H9 (cell line): ENCODE data around the gene TRMT1. TPM values are rescaled to one million over a fixed set of nuclear protein-coding genes. Genes with fewer than 3 reads are reported as not detected.
A peak's percentile ranks its signal among the peaks of the same experiment; 100 is the strongest.

ENCODE experiments used
- DNase-seq: peaks from one replicate; pipeline ENCODE4 v3.0.0-alpha.2; 2017
- H2AFZ ChIP-seq: one replicate; pipeline ENCODE4 v1.6.1; 2013; ENCODE audit warnings: mild to moderate bottlenecking, low read length, control low read depth, moderate library complexity
- H2AK5ac ChIP-seq: 2 replicates; pipeline ENCODE4 v1.6.1; 2013; ENCODE audit warnings: low read length, control low read depth, mixed read lengths; ENCODE audit not compliant: insufficient read length
- H2BK120ac ChIP-seq: one replicate; pipeline ENCODE4 v1.6.1; 2013; ENCODE audit warnings: low read depth, mild to moderate bottlenecking, low read length, control low read depth, inconsistent platforms; ENCODE audit not compliant: poor library complexity, severe bottlenecking
- H2BK12ac ChIP-seq: 2 replicates; pipeline ENCODE4 v1.6.1; 2013; ENCODE audit warnings: low read length, control low read depth, mixed read lengths, low read depth; ENCODE audit not compliant: insufficient read length
- H2BK15ac ChIP-seq: 2 replicates; pipeline ENCODE4 v1.6.1; 2013; ENCODE audit warnings: low read depth, low read length, control low read depth
- H2BK20ac ChIP-seq: one replicate; pipeline ENCODE4 v1.6.1; 2013; ENCODE audit warnings: low read depth, mild to moderate bottlenecking, low read length, control low read depth, inconsistent platforms; ENCODE audit not compliant: poor library complexity, severe bottlenecking
- H2BK5ac ChIP-seq: 2 replicates; pipeline ENCODE4 v1.6.1; 2013; ENCODE audit warnings: low read length, control low read depth, mixed read lengths; ENCODE audit not compliant: insufficient read length
- H3K14ac ChIP-seq: 2 replicates; pipeline ENCODE4 v1.6.1; 2013; ENCODE audit warnings: low read length, control low read depth; ENCODE audit not compliant: insufficient read depth
- H3K18ac ChIP-seq: 2 replicates; pipeline ENCODE4 v1.6.1; 2013; ENCODE audit warnings: low read depth, mild to moderate bottlenecking, mixed read lengths, low read length, control low read depth; ENCODE audit not compliant: insufficient read length
- H3K23ac ChIP-seq: 2 replicates; pipeline ENCODE4 v1.6.1; 2013; ENCODE audit warnings: low read length, control low read depth, mixed read lengths, low read depth; ENCODE audit not compliant: insufficient read length
- H3K23me2 ChIP-seq: 2 replicates; pipeline ENCODE4 v1.6.1; 2013; ENCODE audit warnings: low read depth, mild to moderate bottlenecking, mixed read lengths, low read length, control low read depth; ENCODE audit not compliant: insufficient read length, poor library complexity, severe bottlenecking
- H3K27ac ChIP-seq: 2 replicates; pipeline ENCODE4 v1.5.1; 2013; ENCODE audit warnings: low read length, control low read depth, mixed read lengths, low read depth; ENCODE audit not compliant: insufficient read length
- H3K27me3 ChIP-seq: 2 replicates; pipeline ENCODE4 v1.6.1; 2013; ENCODE audit warnings: low read length, control low read depth, inconsistent platforms; ENCODE audit not compliant: insufficient read depth
- H3K4ac ChIP-seq: 2 replicates; pipeline ENCODE4 v1.6.1; 2013; ENCODE audit warnings: low read depth, mild to moderate bottlenecking, control low read depth, inconsistent platforms, low read length, moderate library complexity
- H3K4me1 ChIP-seq: 2 replicates; pipeline ENCODE4 v1.6.1; 2013; ENCODE audit warnings: low read length, control low read depth, inconsistent platforms; ENCODE audit not compliant: insufficient read depth
- H3K4me2 ChIP-seq: 2 replicates; pipeline ENCODE4 v1.6.1; 2013; ENCODE audit warnings: low read length, control low read depth, mixed read lengths; ENCODE audit not compliant: insufficient read length, insufficient read depth
- H3K56ac ChIP-seq: 2 replicates; pipeline ENCODE4 v1.6.1; 2013; ENCODE audit warnings: low read depth, mild to moderate bottlenecking, mixed read lengths, low read length, control low read depth; ENCODE audit not compliant: insufficient read length
- H3K79me1 ChIP-seq: 2 replicates; pipeline ENCODE4 v1.6.1; 2013; ENCODE audit warnings: low read depth, mild to moderate bottlenecking, moderate library complexity, low read length, control low read depth, inconsistent platforms; ENCODE audit not compliant: insufficient read depth, poor library complexity, severe bottlenecking
- H3K79me2 ChIP-seq: 2 replicates; pipeline ENCODE4 v1.6.1; 2013; ENCODE audit warnings: low read length, control low read depth, inconsistent platforms; ENCODE audit not compliant: insufficient read depth
- H3K9ac ChIP-seq: 2 replicates; pipeline ENCODE4 v1.6.1; 2013; ENCODE audit warnings: low read length, control low read depth, mixed read lengths; ENCODE audit not compliant: insufficient read length; ENCODE audit errors: extremely low read depth
- H3K9me3 ChIP-seq: one replicate; pipeline ENCODE4 v1.6.1; 2013; ENCODE audit warnings: low read depth, low read length, inconsistent platforms; ENCODE audit not compliant: control insufficient read depth
- H3T11ph ChIP-seq: one replicate; pipeline ENCODE4 v1.6.1; 2013; ENCODE audit warnings: mild to moderate bottlenecking, low read length, control low read depth, inconsistent platforms
- H4K20me1 ChIP-seq: one replicate; pipeline ENCODE4 v1.6.1; 2013; ENCODE audit not compliant: control insufficient read depth, insufficient read length, insufficient read depth
- H4K5ac ChIP-seq: 2 replicates; pipeline ENCODE4 v1.6.1; 2013; ENCODE audit warnings: low read depth, mild to moderate bottlenecking, mixed read lengths, low read length, control low read depth; ENCODE audit not compliant: insufficient read length
- H4K8ac ChIP-seq: replicated peaks from 2 replicates; pipeline ENCODE4 v1.6.1; 2013; ENCODE audit warnings: low read length, control low read depth, mixed read lengths, low read depth; ENCODE audit not compliant: insufficient read length
- H4K91ac ChIP-seq: 2 replicates; pipeline ENCODE4 v1.6.1; 2013; ENCODE audit warnings: low read depth, mild to moderate bottlenecking, moderate library complexity, mixed read lengths, low read length, control low read depth; ENCODE audit not compliant: insufficient read length
- H3K27ac Mint-ChIP-seq, 3 experiments: 2 replicates in 2 of 3; 3 replicates in 1 of 3; pipeline ENCODE4 v1.8.0; 2020 to 2021; ENCODE audit warnings: mixed read lengths in 3 of 3, mild to moderate bottlenecking in 1 of 3, moderate library complexity in 1 of 3
- H3K27me3 Mint-ChIP-seq: 2 replicates; pipeline ENCODE4 v1.8.0; 2021; ENCODE audit warnings: low read depth, mild to moderate bottlenecking, moderate library complexity, mixed read lengths
- H3K36me3 Mint-ChIP-seq, 3 experiments: 2 replicates in 2 of 3; 3 replicates in 1 of 3; pipeline ENCODE4 v1.8.0; 2020 to 2021; ENCODE audit warnings: low read depth in 3 of 3, mixed read lengths in 3 of 3; ENCODE audit not compliant: insufficient read depth in 1 of 3
- H3K4me1 Mint-ChIP-seq, 2 experiments: 2 replicates each; pipeline ENCODE4 v1.8.0; 2020; ENCODE audit warnings: mixed read lengths in 2 of 2
- H3K4me3 Mint-ChIP-seq, 2 experiments: 2 replicates in 1 of 2; 3 replicates in 1 of 2; pipeline ENCODE4 v1.8.0; 2020 to 2021; ENCODE audit warnings: mild to moderate bottlenecking in 2 of 2, mixed read lengths in 2 of 2, moderate library complexity in 1 of 2
- H3K9me3 Mint-ChIP-seq, 2 experiments: 2 replicates in 1 of 2; 3 replicates in 1 of 2; pipeline ENCODE4 v1.8.0; 2020; ENCODE audit warnings: mild to moderate bottlenecking in 2 of 2, mixed read lengths in 2 of 2, moderate library complexity in 1 of 2
- WGBS: extraction: QIAGEN DNeasy Blood & Tissue Kit; methylation state at CpG from one replicate; pipeline ENCODE4 v1.1.7; 2013; ENCODE audit warnings: missing lambda C conversion rate, low lambda C conversion rate, mixed read lengths; ENCODE audit not compliant: insufficient read length; ENCODE audit errors: extremely low coverage; 5-methylcytosine and 5-hydroxymethylcytosine counted together
- total RNA-seq: library from RNA; stranded (reverse); gene quantifications from 2 replicates; pipeline ENCODE4 v1.2.1, GENCODE V29; 2021
- TF ChIP-seq, protein P1 (sequence below): fragments of 200-600 bp; sonication (generic); conservative IDR thresholded peaks from 3 replicates; pipeline ENCODE4 v1.8.0; 2021; ENCODE audit warnings: antibody characterized with exemption, mild to moderate bottlenecking

TRMT1 gene
- total RNA-seq, 1 experiment from 2014 or later, result 95.7 TPM

GRCh38 chr19:13117176-13117771 is 734 bp upstream of the TRMT1 start:
- Histone ChIP-seq H2BK20ac (no peak overlapping the region), H3K4ac (no peak overlapping the region), H3T11ph (no peak overlapping the region), H3K23me2 (peaks cover 11% of the 10 kb centered on the region), H2BK15ac (no peak overlapping the region), H3K14ac (no peak overlapping the region), H2BK120ac (no peak overlapping the region), H3K9me3 (no peaks in the 10 kb centered on the region), H3K4me1 (peaks cover 11% of the 10 kb centered on the region; the same call in 1 of the 2 replicates), H2AFZ (no peak overlapping the region), H4K5ac (no peak overlapping the region), H2BK12ac (no peak overlapping the region), H2AK5ac (no peak overlapping the region), H3K9ac (peak overlapping the region; percentile 37), H3K56ac (no peak overlapping the region), H3K23ac (no peak overlapping the region), H3K79me1 (no peaks in the 10 kb centered on the region), H3K27ac (no peak overlapping the region), H4K20me1 (no peaks in the 10 kb centered on the region), H4K8ac (no peak overlapping the region), H3K4me2 (peak overlapping the region; percentile 66), H3K18ac (no peak overlapping the region), H2BK5ac (no peak overlapping the region), H3K27me3 (no peaks in the 10 kb centered on the region), H3K79me2 (peaks cover 44% of the 10 kb centered on the region), H4K91ac (no peak overlapping the region)
- peaks cover 9 to 54% (median 48%) of the 10 kb centered on the region in 3 experiments; a peak in 6 of 7 replicates for H3K36me3 Mint-ChIP-seq
- TF ChIP-seq, protein P1, sequence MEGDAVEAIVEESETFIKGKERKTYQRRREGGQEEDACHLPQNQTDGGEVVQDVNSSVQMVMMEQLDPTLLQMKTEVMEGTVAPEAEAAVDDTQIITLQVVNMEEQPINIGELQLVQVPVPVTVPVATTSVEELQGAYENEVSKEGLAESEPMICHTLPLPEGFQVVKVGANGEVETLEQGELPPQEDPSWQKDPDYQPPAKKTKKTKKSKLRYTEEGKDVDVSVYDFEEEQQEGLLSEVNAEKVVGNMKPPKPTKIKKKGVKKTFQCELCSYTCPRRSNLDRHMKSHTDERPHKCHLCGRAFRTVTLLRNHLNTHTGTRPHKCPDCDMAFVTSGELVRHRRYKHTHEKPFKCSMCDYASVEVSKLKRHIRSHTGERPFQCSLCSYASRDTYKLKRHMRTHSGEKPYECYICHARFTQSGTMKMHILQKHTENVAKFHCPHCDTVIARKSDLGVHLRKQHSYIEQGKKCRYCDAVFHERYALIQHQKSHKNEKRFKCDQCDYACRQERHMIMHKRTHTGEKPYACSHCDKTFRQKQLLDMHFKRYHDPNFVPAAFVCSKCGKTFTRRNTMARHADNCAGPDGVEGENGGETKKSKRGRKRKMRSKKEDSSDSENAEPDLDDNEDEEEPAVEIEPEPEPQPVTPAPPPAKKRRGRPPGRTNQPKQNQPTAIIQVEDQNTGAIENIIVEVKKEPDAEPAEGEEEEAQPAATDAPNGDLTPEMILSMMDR, result no peak
- DNase-seq, result no peak
- H3K9me3 Mint-ChIP-seq, result peaks cover 0 to 1% of the 10 kb centered on the region in 2 experiments; a peak in 2 of 5 replicates
- H3K4me1 Mint-ChIP-seq, result peaks cover 41 to 46% of the 10 kb centered on the region in 2 experiments
- no peaks in the 10 kb centered on the region for H3K27me3 Mint-ChIP-seq
- peak overlapping the region; percentile 98 to 100 for H3K4me3 Mint-ChIP-seq
- WGBS, result no CpG with 5 or more reads among the region's 20 CpGs
- H3K27ac Mint-ChIP-seq, result peak overlapping the region; percentile 55 to 99 (median 99); a peak in 5 of 7 replicates
